ENCODE data around the gene STMND1. TPM values are rescaled to one million over a fixed set of nuclear protein-coding genes. Genes with fewer than 3 reads are reported as not detected.

STMND1 gene
- polyA plus RNA-seq, 2 of the 4 experiments (the other 2 are of a cell fraction): not detected

DNA sequence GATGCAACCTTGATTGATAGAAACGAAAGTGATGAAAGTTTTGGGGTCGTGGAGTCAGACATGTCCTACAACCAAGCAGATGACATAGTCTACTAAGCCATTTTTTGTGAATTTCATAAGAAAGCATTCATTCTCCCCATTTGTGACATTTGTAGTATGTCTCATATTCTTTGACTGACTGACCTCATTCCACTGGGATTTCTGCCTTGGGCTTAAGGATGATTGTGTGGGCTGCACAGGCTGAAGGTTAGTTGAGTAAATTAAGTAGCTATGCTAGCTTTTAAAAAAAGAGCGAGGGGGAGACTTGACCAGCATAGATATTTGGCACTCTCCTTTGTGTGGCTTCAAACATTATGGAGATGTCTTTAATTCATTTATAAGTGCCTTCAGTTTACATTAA is 28.9 kb downstream of the STMND1 start (continued):
- TF ChIP-seq GATA3 (IDR thresholded peaks at IDR 0.05; ENCODE audit: borderline replicate concordance): no peak
- no peak for TF ChIP-seq CBX8 (IDR thresholded peaks at IDR 0.05)

DNA sequence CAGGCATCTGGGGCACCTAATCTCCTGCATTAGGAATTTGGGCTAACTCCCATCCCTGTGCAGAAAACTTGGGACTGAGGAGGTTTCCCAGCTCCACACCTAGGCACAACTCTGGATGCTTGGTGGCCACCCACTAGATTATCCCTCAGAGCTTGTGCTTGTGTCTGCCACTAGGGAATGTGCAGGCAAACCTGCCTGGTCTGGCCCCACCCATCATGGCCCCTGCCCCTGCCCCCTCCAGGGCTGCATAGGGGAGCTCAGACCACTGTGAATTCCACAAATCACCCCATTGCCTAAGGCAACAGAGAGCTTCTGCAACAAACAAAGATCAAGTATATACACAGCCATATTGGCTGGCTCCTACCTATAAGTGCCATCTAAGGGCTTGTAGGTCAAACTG is 31.1 kb downstream of the STMND1 start:
- no peak for ATAC-seq
- H3K4me2 ChIP-seq: no peak overlapping the region
- no peak overlapping the region for H3K27ac ChIP-seq
- ChIA-PET POLR2A (no interaction called here), CTCF (interaction anchor here (1.4 kb wide), 1 partner anchor 23 kb away, joined by 3 read pairs; no protein-coding TSS in a partner anchor)
- peaks cover 14% of the 10 kb centered on the region; the same call in 2 of the 3 replicates for H3K9me3 ChIP-seq
- FAIRE-seq: no peak
- DNase-seq (ENCODE audit: low read depth in 1 of 2, low spot score in 1 of 2): no peak
- TF ChIP-seq JUNB (IDR thresholded peaks at IDR 0.05) (no peak), NR3C1 (IDR thresholded peaks at IDR 0.05) (no peak), HDAC2 (IDR thresholded peaks at IDR 0.05) (no peak), HMGXB4 (CRISPR knock-in tag; IDR thresholded peaks at IDR 0.05; ENCODE audit: borderline replicate concordance) (no peak), TFCP2L1 (CRISPR knock-in tag; IDR thresholded peaks at IDR 0.05) (no peak), REST (IDR thresholded peaks at IDR 0.05) (no peak), PHF8 (IDR thresholded peaks at IDR 0.05; ENCODE audit: borderline replicate concordance, low read depth) (no peak), ZC3H11A (IDR thresholded peaks at IDR 0.05) (no peak)
- TF ChIP-seq, protein P1, sequence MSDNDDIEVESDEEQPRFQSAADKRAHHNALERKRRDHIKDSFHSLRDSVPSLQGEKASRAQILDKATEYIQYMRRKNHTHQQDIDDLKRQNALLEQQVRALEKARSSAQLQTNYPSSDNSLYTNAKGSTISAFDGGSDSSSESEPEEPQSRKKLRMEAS (IDR thresholded peaks at IDR 0.05): no peak
- TF ChIP-seq, protein P2, sequence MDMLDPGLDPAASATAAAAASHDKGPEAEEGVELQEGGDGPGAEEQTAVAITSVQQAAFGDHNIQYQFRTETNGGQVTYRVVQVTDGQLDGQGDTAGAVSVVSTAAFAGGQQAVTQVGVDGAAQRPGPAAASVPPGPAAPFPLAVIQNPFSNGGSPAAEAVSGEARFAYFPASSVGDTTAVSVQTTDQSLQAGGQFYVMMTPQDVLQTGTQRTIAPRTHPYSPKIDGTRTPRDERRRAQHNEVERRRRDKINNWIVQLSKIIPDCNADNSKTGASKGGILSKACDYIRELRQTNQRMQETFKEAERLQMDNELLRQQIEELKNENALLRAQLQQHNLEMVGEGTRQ (IDR thresholded peaks at IDR 0.05): no peak
- H3K4me1 ChIP-seq: no peaks in the 10 kb centered on the region
- no peak overlapping the region for H3K4me3 ChIP-seq

DNA sequence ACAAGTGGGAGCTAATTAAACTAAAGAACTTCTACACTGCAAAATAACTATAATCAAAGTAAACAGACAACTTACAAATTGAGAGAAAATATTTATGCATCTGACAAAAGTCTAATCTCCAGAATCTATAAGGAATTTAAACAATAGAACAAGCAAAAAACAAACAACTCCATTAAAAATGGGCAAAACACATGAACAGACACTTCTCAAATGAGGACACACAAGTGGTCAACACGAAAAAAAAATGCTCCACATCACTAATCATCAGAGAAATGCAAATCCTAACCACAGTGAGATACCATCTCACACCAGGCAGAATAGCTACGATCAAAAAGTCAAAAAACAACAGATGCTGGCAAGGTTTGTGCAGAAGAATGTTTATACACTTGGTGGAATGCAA is 36.2 kb downstream of the STMND1 start:
- H3K4me3 ChIP-seq: no peak overlapping the region
- H3K4me2 ChIP-seq: no peak overlapping the region
- ATAC-seq: no peak
- peaks cover 21% of the 10 kb centered on the region for H3K9me3 ChIP-seq
- CTCF ChIA-PET: no interaction called here
- H3K27ac ChIP-seq: no peak overlapping the region
- 38% methylated on average over 2 of the region's 2 CpGs for WGBS (ENCODE audit: missing lambda C conversion rate)
- POLR2A ChIA-PET: no interaction called here
- no peak for TF ChIP-seq GATA3 (IDR thresholded peaks at IDR 0.05; ENCODE audit: borderline replicate concordance)
- no peak for TF ChIP-seq BHLHE40 (IDR thresholded peaks at IDR 0.05; ENCODE audit: low read depth, low read length)
- TF ChIP-seq, protein P3, sequence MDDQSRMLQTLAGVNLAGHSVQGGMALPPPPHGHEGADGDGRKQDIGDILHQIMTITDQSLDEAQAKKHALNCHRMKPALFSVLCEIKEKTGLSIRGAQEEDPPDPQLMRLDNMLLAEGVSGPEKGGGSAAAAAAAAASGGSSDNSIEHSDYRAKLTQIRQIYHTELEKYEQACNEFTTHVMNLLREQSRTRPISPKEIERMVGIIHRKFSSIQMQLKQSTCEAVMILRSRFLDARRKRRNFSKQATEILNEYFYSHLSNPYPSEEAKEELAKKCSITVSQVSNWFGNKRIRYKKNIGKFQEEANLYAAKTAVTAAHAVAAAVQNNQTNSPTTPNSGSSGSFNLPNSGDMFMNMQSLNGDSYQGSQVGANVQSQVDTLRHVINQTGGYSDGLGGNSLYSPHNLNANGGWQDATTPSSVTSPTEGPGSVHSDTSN (IDR thresholded peaks at IDR 0.05): no peak
- FAIRE-seq: no peak
- no peaks in the 10 kb centered on the region for H3K4me1 ChIP-seq
- no peak for DNase-seq (ENCODE audit: low read depth in 1 of 2, low spot score in 1 of 2)

DNA sequence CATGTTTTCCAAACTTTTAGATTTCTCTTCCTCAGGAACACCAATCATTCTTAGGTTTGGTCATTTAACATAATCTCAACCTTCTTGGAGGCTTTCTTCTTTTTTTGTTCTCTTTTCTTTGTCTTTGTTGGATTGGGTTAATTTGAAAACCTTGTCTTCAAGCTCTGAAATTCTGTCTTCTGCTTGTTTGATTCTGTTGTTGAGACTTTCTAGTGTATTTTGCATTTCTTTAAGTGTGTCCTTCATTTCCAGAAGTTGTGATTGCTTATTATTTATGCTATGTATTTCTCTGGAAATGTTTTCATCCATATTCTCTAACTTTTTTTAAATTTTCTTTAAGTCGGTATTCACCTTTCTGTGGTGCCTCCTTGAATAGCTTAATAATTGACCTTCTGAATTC is 42.2 kb downstream of the STMND1 start:
- WGBS (ENCODE audit: missing lambda C conversion rate): 76% methylated on average over 1 of the region's 1 CpG
- Histone ChIP-seq H3K9me3 (peaks cover 11% of the 10 kb centered on the region; the same call in 2 of the 3 replicates), H3K27ac (no peak overlapping the region), H3K4me3 (no peak overlapping the region), H3K4me1 (no peaks in the 10 kb centered on the region), H3K4me2 (no peak overlapping the region)
- ATAC-seq (no peak), DNase-seq (ENCODE audit: low read depth in 1 of 2, low spot score in 1 of 2) (no peak), FAIRE-seq (no peak)
- POLR2A ChIA-PET: no interaction called here
- CTCF ChIA-PET: interaction anchor here (1.5 kb wide), 1 partner anchor 12 kb away, joined by 3 read pairs; no protein-coding TSS in a partner anchor
- TF ChIP-seq RAD21 (conservative IDR thresholded peaks at IDR 0.05 in 1 of 2, IDR thresholded peaks at IDR 0.05 in 1 of 2): no peak
- no peak for TF ChIP-seq HDAC2 (IDR thresholded peaks at IDR 0.05)
- TF ChIP-seq, protein P4, sequence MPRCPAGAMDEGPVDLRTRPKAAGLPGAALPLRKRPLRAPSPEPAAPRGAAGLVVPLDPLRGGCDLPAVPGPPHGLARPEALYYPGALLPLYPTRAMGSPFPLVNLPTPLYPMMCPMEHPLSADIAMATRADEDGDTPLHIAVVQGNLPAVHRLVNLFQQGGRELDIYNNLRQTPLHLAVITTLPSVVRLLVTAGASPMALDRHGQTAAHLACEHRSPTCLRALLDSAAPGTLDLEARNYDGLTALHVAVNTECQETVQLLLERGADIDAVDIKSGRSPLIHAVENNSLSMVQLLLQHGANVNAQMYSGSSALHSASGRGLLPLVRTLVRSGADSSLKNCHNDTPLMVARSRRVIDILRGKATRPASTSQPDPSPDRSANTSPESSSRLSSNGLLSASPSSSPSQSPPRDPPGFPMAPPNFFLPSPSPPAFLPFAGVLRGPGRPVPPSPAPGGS (IDR thresholded peaks at IDR 0.05): no peak
- TF ChIP-seq, protein P1 (IDR thresholded peaks at IDR 0.05): no peak
- TF ChIP-seq HOXB13 (CRISPR knock-in tag; IDR thresholded peaks at IDR 0.05; ENCODE audit: low read depth): no peak
- TF ChIP-seq, protein P5, sequence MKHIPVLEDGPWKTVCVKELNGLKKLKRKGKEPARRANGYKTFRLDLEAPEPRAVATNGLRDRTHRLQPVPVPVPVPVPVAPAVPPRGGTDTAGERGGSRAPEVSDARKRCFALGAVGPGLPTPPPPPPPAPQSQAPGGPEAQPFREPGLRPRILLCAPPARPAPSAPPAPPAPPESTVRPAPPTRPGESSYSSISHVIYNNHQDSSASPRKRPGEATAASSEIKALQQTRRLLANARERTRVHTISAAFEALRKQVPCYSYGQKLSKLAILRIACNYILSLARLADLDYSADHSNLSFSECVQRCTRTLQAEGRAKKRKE (CRISPR knock-in tag; IDR thresholded peaks at IDR 0.05; ENCODE audit: low read depth): no peak
- TF ChIP-seq NPAS2 (CRISPR knock-in tag; IDR thresholded peaks at IDR 0.05; ENCODE audit: borderline replicate concordance): no peak
- TF ChIP-seq HOXB5 (CRISPR knock-in tag; IDR thresholded peaks at IDR 0.05): no peak
